ENCODE results near the gene AK1. TPM values are rescaled to one million over a fixed set of nuclear protein-coding genes. Genes with fewer than 3 reads are reported as not detected.

The AK1 gene
- total and polyA plus RNA-seq, 10 of the 15 experiments (the other 5 are each of a cell fraction or from before 2014, with no cell fraction given) = 0.23 to 3.1 (median 1.8) TPM

DNA sequence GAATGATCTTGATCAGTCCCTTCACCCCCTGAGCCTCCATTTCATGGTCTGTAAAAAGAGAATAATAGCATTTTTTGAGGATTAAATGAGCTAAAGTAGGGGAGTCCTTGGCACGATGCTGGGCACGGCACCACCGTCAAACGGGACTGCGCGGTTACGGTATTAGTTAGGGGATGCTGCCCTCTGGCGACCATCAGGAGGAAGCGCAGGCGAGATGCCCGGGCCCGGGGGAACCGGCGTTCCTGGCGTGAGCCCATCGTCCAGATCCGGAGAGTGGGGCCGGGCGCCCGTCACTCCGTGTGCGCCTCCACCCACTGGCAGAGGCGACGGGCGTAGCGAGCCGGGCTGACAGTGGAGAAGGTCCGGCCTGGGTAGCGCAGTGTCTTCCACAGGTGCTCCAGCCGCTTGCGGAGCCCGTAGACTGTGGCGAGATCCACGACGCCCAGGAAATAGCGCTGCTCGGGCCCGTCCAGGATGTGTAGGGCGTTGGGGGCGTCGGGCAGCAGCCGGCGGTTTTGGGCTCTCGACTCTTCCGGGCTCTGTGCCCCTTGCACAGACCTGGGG lies 44.2 kb upstream of the AK1 start:
- Histone ChIP-seq H3K9ac (ENCODE audit: control insufficient read depth, insufficient read depth, low read length) (no peak overlapping the region), H3K79me2 (ENCODE audit: control insufficient read depth, insufficient read depth, low read length) (peaks cover 2% of the 10 kb centered on the region), H3K4me1 (ENCODE audit: control insufficient read depth, insufficient read depth, low read length) (peaks cover 15% of the 10 kb centered on the region), H3K4me3 (no peak overlapping the region), H2AFZ (ENCODE audit: control insufficient read depth, low read depth, low read length) (no peak overlapping the region; the same call in 1 of the 2 replicates), H3K9me3 (replicated peaks; ENCODE audit: control insufficient read depth, insufficient read depth, low read length) (no peaks in the 10 kb centered on the region), H3K4me2 (ENCODE audit: control insufficient read depth, insufficient read depth) (0 out of 2 replicates have a peak overlapping the region, but pooled peaks have one; percentile 1), H4K20me1 (ENCODE audit: control insufficient read depth, insufficient read depth) (no peaks in the 10 kb centered on the region), H3K27me3 (replicated peaks in 1 of 2; ENCODE audit: control insufficient read depth in 2 of 2, insufficient read depth in 2 of 2, low read length in 1 of 2) (no peaks in the 10 kb centered on the region; a peak in 1 of 4 replicates), H3K36me3 (ENCODE audit: control insufficient read depth in 2 of 2, insufficient read depth in 2 of 2, low read length in 1 of 2) (no peaks in the 10 kb centered on the region), H3K27ac (ENCODE audit: control insufficient read depth, insufficient read depth) (no peak overlapping the region)
- in situ Hi-C loops (cut with MboI) (no loop called here), intact Hi-C loops (cut with micrococcal nuclease; ENCODE audit: unreplicated experiment) (loop anchor here (1.0 to 2.0 kb wide), 4 partner anchors 51 to 331 kb away; partner anchors contain the start of gene TOR2A)
- ChIA-PET RAD21 (ENCODE audit: unreplicated experiment) (interaction anchor here (0.7 to 8.2 kb wide), 18 partner anchors 8 to 337 kb away, joined by 3 to 83 read pairs (median 4); partner anchors contain the start of genes CDK9, FPGS, PIP5KL1 and SH2D3C), POLR2A (no interaction called here), SMC1A (ENCODE audit: uncharacterized antibody, unreplicated experiment) (interaction anchor here (0.5 to 3.1 kb wide), 24 partner anchors 9 to 333 kb away, joined by 3 to 22 read pairs (median 4); partner anchors contain the start of genes CDK9, PIP5KL1, PTRH1 and TOR2A), CTCF (interaction anchor here (0.6 to 9.9 kb wide), 43 partner anchors 9 to 707 kb away, joined by 3 to 91 read pairs (median 4); partner anchors contain the start of genes CDK9, DPM2, ENG and PIP5KL1)
- ATAC-seq = peak; percentile 39
- no peak for DNase-seq (ENCODE audit: low read depth, low spot score)
- WGBS (ENCODE audit: insufficient coverage, insufficient replicate concordance, low lambda C conversion rate, missing lambda C conversion rate) = 10% methylated on average over 45 of the region's 45 CpGs
- peak; percentile 92 for FAIRE-seq
- BruUV-seq (replicated peaks) = no TSS peak
- TF ChIP-seq RAD21 (IDR thresholded peaks at IDR 0.05; ENCODE audit: insufficient read depth, low read depth, low read length) (peak; percentile 92), STAT1 (conservative IDR thresholded peaks at IDR 0.05) (0 out of 2 replicates have a peak, but pooled peaks have one; percentile 67), TCF12 (IDR thresholded peaks at IDR 0.05; ENCODE audit: low read depth, low read length) (0 out of 2 replicates have a peak, but pooled peaks have one; percentile 6), CHD2 (IDR thresholded peaks at IDR 0.05; ENCODE audit: borderline replicate concordance, low read depth, low read length) (0 out of 2 replicates have a peak, but pooled peaks have one; percentile 10), CEBPB (IDR thresholded peaks at IDR 0.05; ENCODE audit: borderline replicate concordance in 1 of 2, low read depth in 2 of 2, low read length in 2 of 2) (no peak), SMARCA5 (IDR thresholded peaks at IDR 0.05) (no peak), ZNF217 (IDR thresholded peaks at IDR 0.05) (no peak), RCOR1 (conservative IDR thresholded peaks at IDR 0.05; ENCODE audit: low read depth, low read length) (no peak), TAF1 (IDR thresholded peaks at IDR 0.05; ENCODE audit: borderline replicate concordance, low read depth, low read length) (no peak), KDM1A (IDR thresholded peaks at IDR 0.05; ENCODE audit: borderline replicate concordance) (no peak), YY1 (IDR thresholded peaks at IDR 0.05; ENCODE audit: low read depth, low read length) (peak; percentile 46; the same call in 1 of the 2 replicates), ASH2L (IDR thresholded peaks at IDR 0.05; ENCODE audit: borderline replicate concordance, low read depth) (no peak), POLR2A (IDR thresholded peaks at IDR 0.05; ENCODE audit: low read depth, low read length) (peak; percentile 37; the same call in 1 of the 2 replicates), EED (IDR thresholded peaks at IDR 0.05; ENCODE audit: low read depth) (no peak)
- TF ChIP-seq, protein P1, sequence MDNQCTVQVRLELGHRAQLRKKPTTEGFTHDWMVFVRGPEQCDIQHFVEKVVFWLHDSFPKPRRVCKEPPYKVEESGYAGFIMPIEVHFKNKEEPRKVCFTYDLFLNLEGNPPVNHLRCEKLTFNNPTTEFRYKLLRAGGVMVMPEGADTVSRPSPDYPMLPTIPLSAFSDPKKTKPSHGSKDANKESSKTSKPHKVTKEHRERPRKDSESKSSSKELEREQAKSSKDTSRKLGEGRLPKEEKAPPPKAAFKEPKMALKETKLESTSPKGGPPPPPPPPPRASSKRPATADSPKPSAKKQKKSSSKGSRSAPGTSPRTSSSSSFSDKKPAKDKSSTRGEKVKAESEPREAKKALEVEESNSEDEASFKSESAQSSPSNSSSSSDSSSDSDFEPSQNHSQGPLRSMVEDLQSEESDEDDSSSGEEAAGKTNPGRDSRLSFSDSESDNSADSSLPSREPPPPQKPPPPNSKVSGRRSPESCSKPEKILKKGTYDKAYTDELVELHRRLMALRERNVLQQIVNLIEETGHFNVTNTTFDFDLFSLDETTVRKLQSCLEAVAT (IDR thresholded peaks at IDR 0.05) = no peak
- TF ChIP-seq, protein P2, sequence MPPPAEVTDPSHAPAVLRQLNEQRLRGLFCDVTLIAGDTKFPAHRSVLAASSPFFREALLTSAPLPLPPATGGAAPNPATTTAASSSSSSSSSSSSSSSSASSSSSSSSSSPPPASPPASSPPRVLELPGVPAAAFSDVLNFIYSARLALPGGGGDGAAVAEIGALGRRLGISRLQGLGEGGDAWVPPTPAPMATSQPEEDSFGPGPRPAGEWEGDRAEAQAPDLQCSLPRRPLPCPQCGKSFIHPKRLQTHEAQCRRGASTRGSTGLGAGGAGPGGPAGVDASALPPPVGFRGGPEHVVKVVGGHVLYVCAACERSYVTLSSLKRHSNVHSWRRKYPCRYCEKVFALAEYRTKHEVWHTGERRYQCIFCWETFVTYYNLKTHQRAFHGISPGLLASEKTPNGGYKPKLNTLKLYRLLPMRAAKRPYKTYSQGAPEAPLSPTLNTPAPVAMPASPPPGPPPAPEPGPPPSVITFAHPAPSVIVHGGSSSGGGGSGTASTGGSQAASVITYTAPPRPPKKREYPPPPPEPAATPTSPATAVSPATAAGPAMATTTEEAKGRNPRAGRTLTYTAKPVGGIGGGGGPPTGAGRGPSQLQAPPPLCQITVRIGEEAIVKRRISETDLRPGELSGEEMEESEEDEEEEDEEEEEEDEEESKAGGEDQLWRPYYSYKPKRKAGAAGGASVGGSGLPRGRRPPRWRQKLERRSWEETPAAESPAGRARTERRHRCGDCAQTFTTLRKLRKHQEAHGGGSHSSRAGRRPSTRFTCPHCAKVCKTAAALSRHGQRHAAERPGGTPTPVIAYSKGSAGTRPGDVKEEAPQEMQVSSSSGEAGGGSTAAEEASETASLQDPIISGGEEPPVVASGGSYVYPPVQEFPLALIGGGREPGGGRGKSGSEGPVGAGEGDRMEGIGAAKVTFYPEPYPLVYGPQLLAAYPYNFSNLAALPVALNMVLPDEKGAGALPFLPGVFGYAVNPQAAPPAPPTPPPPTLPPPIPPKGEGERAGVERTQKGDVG (CRISPR knock-in tag; IDR thresholded peaks at IDR 0.05) = no peak
- TF ChIP-seq, protein P3, sequence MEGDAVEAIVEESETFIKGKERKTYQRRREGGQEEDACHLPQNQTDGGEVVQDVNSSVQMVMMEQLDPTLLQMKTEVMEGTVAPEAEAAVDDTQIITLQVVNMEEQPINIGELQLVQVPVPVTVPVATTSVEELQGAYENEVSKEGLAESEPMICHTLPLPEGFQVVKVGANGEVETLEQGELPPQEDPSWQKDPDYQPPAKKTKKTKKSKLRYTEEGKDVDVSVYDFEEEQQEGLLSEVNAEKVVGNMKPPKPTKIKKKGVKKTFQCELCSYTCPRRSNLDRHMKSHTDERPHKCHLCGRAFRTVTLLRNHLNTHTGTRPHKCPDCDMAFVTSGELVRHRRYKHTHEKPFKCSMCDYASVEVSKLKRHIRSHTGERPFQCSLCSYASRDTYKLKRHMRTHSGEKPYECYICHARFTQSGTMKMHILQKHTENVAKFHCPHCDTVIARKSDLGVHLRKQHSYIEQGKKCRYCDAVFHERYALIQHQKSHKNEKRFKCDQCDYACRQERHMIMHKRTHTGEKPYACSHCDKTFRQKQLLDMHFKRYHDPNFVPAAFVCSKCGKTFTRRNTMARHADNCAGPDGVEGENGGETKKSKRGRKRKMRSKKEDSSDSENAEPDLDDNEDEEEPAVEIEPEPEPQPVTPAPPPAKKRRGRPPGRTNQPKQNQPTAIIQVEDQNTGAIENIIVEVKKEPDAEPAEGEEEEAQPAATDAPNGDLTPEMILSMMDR (IDR thresholded peaks at IDR 0.05 in 2 of 3, conservative IDR thresholded peaks at IDR 0.05 in 1 of 3; ENCODE audit: control insufficient read depth in 2 of 3, extremely low read depth in 1 of 3, insufficient read depth in 1 of 3, low read depth in 3 of 3, low read length in 3 of 3) = peak; percentile 88 to 94 (median 94)

Data from GM12878 (cell line).